Tibial nerve (tissue), 4 donors: ENCODE measurements around the gene CATSPERZ. TPM values are rescaled to one million over a fixed set of nuclear protein-coding genes. Genes with fewer than 3 reads are reported as not detected.

Experiments used
- DNase-seq, 2 donors: peaks; one replicate each; pipeline ENCODE4 v3.0.0-alpha.2; 2019; ENCODE audit warnings: low spot score in 2 of 2
- H3K27ac ChIP-seq, 4 donors: fragments of 200-600 bp; sonication (generic) in 3 of 4; one replicate each; pipeline ENCODE4 v1.5.1; 2017 to 2019; ENCODE audit warnings: mild to moderate bottlenecking in 1 of 4
- H3K27me3 ChIP-seq, 2 donors: fragments of 200-600 bp; sonication (generic) in 1 of 2; one replicate each; pipeline versions ENCODE4 v1.5.1 to v1.6.0; 2017 to 2019
- H3K36me3 ChIP-seq, 3 donors: fragments of 200-600 bp; sonication (generic); one replicate each; pipeline ENCODE4 v1.5.1; 2018 to 2019
- H3K4me1 ChIP-seq, 4 donors: fragments of 200-600 bp; sonication (generic) in 3 of 4; one replicate each; pipeline ENCODE4 v1.5.1; 2017 to 2019
- H3K4me3 ChIP-seq, 4 donors: fragments of 200-600 bp; sonication (generic) in 3 of 4; one replicate each; pipeline ENCODE4 v1.5.1; 2017 to 2019; ENCODE audit warnings: mild to moderate bottlenecking in 1 of 4, moderate library complexity in 1 of 4
- H3K9me3 ChIP-seq, 4 donors: fragments of 200-600 bp; sonication (generic) in 3 of 4; one replicate each; pipeline ENCODE4 v1.5.1; 2017 to 2019
- EP300 ChIP-seq, 2 donors: sonication (generic); formaldehyde crosslinking; IDR thresholded peaks; one replicate each; pipeline ENCODE4 v1.6.1; 2017; ENCODE audit warnings: antibody characterized with exemption in 2 of 2, mild to moderate bottlenecking in 1 of 2
- POLR2A ChIP-seq, 2 donors: fragments of 450-650 bp; IDR thresholded peaks; one replicate each; pipeline ENCODE4 v1.6.1; 2017; ENCODE audit warnings: antibody characterized with exemption in 2 of 2, mild to moderate bottlenecking in 2 of 2, moderate library complexity in 2 of 2
- WGBS, 2 donors: methylation state at CpG; one replicate each; pipeline ENCODE4 v1.1.5; 2018; 5-methylcytosine and 5-hydroxymethylcytosine counted together
- total RNA-seq, 4 donors: library from RNA; depleted of rRNA; stranded (reverse); fragments of >200 nt; gene quantifications; one replicate each; pipeline ENCODE4 v1.1.0, GENCODE V29; 2016
- TF ChIP-seq, protein P1 (sequence below), 5 experiments: fragments of 200-600 bp in 3 of 5; fragments of 450-650 bp in 2 of 5; sonication (generic) in 3 of 5; IDR thresholded peaks; one replicate each; pipeline ENCODE4 v1.5.1; 2016 to 2019; ENCODE audit warnings: antibody characterized with exemption in 5 of 5, mild to moderate bottlenecking in 3 of 5, moderate library complexity in 2 of 5

Gene CATSPERZ
- total RNA-seq, 4 donors from 2014 or later, result not detected

DNA sequence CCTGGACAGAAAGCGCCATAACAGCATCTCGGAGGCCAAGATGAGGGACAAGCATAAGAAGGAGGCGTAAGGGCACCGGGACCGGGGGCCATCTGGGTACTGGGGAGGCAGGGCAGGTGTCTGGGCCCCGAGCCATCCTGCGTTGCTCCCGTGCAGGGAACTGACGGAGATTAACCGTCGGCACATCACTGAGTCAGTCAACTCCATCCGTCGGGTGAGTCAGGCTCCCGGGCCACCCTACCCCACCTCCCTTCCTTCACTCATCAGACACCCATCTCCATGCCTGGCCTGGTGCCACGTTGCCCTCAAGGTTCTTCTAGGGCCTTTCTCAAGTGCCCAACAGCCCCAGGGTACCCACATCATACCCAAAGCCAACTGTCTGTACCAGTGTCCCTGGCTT, 33.8 kb upstream of the CATSPERZ start:
- TF ChIP-seq, protein P1, sequence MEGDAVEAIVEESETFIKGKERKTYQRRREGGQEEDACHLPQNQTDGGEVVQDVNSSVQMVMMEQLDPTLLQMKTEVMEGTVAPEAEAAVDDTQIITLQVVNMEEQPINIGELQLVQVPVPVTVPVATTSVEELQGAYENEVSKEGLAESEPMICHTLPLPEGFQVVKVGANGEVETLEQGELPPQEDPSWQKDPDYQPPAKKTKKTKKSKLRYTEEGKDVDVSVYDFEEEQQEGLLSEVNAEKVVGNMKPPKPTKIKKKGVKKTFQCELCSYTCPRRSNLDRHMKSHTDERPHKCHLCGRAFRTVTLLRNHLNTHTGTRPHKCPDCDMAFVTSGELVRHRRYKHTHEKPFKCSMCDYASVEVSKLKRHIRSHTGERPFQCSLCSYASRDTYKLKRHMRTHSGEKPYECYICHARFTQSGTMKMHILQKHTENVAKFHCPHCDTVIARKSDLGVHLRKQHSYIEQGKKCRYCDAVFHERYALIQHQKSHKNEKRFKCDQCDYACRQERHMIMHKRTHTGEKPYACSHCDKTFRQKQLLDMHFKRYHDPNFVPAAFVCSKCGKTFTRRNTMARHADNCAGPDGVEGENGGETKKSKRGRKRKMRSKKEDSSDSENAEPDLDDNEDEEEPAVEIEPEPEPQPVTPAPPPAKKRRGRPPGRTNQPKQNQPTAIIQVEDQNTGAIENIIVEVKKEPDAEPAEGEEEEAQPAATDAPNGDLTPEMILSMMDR (IDR thresholded peaks at IDR 0.05), result no peak
- no peak for TF ChIP-seq POLR2A (IDR thresholded peaks at IDR 0.05)
- no peak for TF ChIP-seq EP300 (IDR thresholded peaks at IDR 0.05)
- Histone ChIP-seq H3K27me3 (no peaks in the 10 kb centered on the region), H3K4me3 (no peak overlapping the region), H3K27ac (no peak overlapping the region), H3K4me1 (peaks cover 0 to 27% (median 21%) of the 10 kb centered on the region in 4 donors), H3K9me3 (no peaks in the 10 kb centered on the region), H3K36me3 (peaks cover 0 to 60% (median 0%) of the 10 kb centered on the region in 3 donors)
- DNase-seq, result no peak
- WGBS, 2 donors, result 87 to 90% methylated on average over 13 to 15 of the region's 15 CpGs

DNA sequence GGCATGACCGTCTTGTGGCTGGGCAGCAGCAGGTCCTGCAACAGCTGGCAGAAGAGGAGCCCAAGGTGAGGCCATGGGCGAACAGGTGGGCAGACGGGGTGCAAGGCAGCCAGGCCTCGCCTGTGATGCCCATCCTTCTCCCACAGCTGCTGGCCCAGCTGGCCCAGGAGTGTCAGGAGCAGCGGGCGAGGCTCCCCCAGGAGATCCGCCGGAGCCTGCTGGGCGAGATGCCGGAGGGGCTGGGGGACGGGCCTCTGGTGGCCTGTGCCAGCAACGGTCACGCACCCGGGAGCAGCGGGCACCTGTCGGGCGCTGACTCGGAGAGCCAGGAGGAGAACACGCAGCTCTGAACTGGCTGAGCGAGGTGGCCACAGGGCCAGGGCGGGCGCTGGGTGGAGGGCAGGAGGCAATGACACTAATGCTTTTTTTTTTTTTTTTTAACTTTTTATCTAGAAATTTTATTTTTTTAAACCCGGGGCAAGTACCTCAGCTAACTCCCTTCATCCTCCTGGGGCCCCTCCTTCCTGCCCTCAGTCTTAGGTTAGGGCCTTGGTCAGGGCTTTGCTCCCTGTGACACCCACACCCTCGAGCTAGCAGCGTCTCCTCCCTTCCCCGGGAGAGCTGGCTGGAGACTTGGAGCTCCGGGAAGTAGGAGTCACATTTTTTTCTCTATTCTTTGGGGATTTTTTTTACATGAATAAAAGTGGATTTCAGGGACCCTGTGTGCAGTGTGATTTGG, 32.8 kb upstream of the CATSPERZ start:
- H3K4me3 ChIP-seq, result no peak overlapping the region
- no peaks in the 10 kb centered on the region for H3K9me3 ChIP-seq
- TF ChIP-seq POLR2A (IDR thresholded peaks at IDR 0.05) (no peak), EP300 (IDR thresholded peaks at IDR 0.05) (no peak)
- TF ChIP-seq, protein P1 (IDR thresholded peaks at IDR 0.05), result no peak
- H3K27ac ChIP-seq, result peak overlapping the region; percentile 29 to 96 (median 93)
- peaks cover 0 to 50% (median 0%) of the 10 kb centered on the region in 3 donors for H3K36me3 ChIP-seq
- no peak for DNase-seq
- H3K4me1 ChIP-seq, result peaks cover 0 to 36% (median 25%) of the 10 kb centered on the region in 4 donors
- no peaks in the 10 kb centered on the region for H3K27me3 ChIP-seq
- WGBS, 2 donors, result 76 to 77% methylated on average over 27 of the region's 27 CpGs

DNA sequence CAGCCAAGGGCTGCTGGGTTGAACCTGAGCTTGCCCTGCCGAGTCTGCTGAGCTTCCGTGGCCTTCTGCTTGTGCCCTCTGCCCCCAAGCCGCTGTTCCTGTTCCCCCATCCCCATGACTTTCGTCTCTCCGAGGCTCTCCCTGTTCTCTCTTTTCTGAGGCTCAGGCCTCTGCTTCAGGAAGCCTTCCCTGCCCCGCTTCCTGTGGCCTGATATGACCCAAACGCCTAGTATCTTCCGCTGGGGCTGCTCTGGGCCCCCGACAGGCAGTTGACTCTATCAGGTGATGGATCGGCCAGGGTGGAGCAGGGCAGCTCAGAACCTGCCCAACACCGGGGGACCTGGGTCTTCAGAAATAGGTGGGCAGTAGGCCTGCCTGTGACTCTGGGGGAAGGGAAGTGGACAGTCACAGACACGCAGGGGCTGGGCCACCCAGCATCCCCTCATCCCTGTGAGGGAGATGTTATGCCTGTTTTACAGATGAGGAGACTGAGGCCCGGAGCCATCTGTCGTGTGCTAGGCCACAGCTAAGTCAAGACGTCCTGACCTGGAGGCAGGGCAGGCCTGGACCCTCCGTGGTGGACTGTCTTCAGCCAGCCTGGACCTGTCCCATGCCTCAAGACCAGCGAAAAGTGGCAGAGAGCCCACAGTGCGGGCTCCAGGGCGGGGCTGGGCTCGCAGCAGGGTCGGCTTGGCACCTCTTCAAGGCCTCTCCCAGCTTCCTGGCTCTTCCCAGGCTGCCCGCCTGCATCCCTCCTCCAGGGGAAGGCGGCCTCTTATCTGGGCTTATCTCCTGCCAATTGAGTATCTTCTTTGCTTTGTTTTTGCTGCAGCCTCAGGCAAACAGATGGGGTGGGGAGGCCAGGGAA, 31.9 kb upstream of the CATSPERZ start:
- no peaks in the 10 kb centered on the region for H3K9me3 ChIP-seq
- TF ChIP-seq POLR2A (IDR thresholded peaks at IDR 0.05), result no peak
- TF ChIP-seq EP300 (IDR thresholded peaks at IDR 0.05), result no peak
- TF ChIP-seq, protein P1 (IDR thresholded peaks at IDR 0.05), result no peak
- WGBS, 2 donors, result 41 to 44% methylated on average over 23 of the region's 23 CpGs
- H3K27ac ChIP-seq, result peak overlapping the region; percentile 29 to 96 (median 93)
- peaks cover 0 to 41% (median 0%) of the 10 kb centered on the region in 3 donors for H3K36me3 ChIP-seq
- no peaks in the 10 kb centered on the region for H3K27me3 ChIP-seq
- peak overlapping the region in 3 of 4 donors; percentile 71 to 98 (median 96) for H3K4me3 ChIP-seq
- peak; percentile 32 to 44 for DNase-seq
- peaks cover 0 to 38% (median 25%) of the 10 kb centered on the region in 4 donors for H3K4me1 ChIP-seq

DNA sequence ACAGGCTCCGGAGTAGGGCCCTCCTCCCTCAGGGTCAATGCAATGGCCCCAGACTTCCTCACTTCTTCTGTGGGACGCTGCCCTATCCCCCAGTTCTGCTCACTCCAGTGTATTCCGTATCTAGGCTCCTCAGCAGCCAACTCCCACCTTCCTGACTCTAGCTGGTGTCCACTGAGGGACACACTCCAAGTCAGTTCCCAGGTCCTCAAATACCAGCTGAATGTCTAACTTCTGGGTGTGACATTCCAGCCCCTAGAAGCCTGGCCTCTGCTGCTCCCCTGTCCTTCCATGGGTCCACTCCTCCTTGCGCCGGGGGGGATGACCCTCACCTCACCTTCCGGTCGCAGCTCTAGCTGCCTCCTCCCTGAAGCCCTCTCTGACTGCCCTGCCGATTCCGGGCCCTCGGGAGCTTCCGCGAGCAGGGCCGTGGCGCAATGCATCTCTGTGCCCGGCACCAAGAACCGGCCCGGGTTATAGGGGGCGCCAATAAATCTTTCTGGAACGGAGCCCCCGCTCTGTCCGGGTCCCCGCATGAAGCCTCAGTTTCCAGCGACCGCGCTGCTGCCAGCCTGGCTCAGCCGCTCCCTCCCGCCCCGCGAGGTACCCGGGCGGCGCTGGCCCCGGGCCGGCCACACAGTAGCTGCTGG, 31.1 kb upstream of the CATSPERZ start:
- Histone ChIP-seq H3K4me1 (peaks cover 0 to 38% (median 25%) of the 10 kb centered on the region in 4 donors), H3K27ac (peak overlapping the region; percentile 92 to 97 (median 95)), H3K36me3 (peaks cover 0 to 34% (median 0%) of the 10 kb centered on the region in 3 donors), H3K4me3 (peak overlapping the region; percentile 71 to 98 (median 90)), H3K9me3 (no peaks in the 10 kb centered on the region), H3K27me3 (no peaks in the 10 kb centered on the region)
- peak; percentile 30 to 36 for DNase-seq
- no peak for TF ChIP-seq POLR2A (IDR thresholded peaks at IDR 0.05)
- TF ChIP-seq EP300 (IDR thresholded peaks at IDR 0.05), result no peak
- TF ChIP-seq, protein P1 (IDR thresholded peaks at IDR 0.05), result no peak
- 0 to 1% methylated on average over 19 to 34 of the region's 34 CpGs for WGBS, 2 donors
